Esophagus squamous epithelium (tissue), 5 donors: Measurements from ENCODE around the gene LRRC73. TPM values are rescaled to one million over a fixed set of nuclear protein-coding genes. Genes with fewer than 3 reads are reported as not detected.
A peak's percentile ranks its signal among the peaks of the same experiment; 100 is the strongest.

Experiments
- DNase-seq: peaks from one replicate; lab custom pipeline; 2025; lab: John Stamatoyannopoulos, UW
- H3K27ac ChIP-seq, 4 donors: fragments of 200-600 bp; sonication (generic); one replicate each; pipeline ENCODE4 v1.5.1; 2016 to 2019; ENCODE audit warnings: mild to moderate bottlenecking in 1 of 4
- H3K27me3 ChIP-seq, 4 donors: fragments of 200-600 bp; sonication (generic); 1 replicate in 3 of 4; 2 replicates in 1 of 4; pipeline versions ENCODE4 v1.5.1 to v1.6.0; 2017 to 2021; ENCODE audit warnings: antibody characterized with exemption in 1 of 4
- H3K36me3 ChIP-seq, 3 donors: fragments of 200-600 bp; sonication (generic); one replicate each; pipeline ENCODE4 v1.5.1; 2016 to 2019
- H3K4me1 ChIP-seq, 3 donors: fragments of 200-600 bp; sonication (generic); one replicate each; pipeline ENCODE4 v1.5.1; 2017 to 2019
- H3K4me3 ChIP-seq, 4 donors: fragments of 200-600 bp; sonication (generic); 1 replicate in 3 of 4; 2 replicates in 1 of 4; pipeline ENCODE4 v1.5.1; 2016 to 2019; ENCODE audit warnings: mild to moderate bottlenecking in 2 of 4, moderate library complexity in 1 of 4
- H3K9me3 ChIP-seq, 3 donors: fragments of 200-600 bp; sonication (generic); one replicate each; pipeline ENCODE4 v1.5.1; 2016 to 2019
- POLR2A ChIP-seq, 4 donors: fragments of 450-650 bp; IDR thresholded peaks; one replicate each; pipeline ENCODE4 v1.6.1; 2017; ENCODE audit warnings: antibody characterized with exemption in 4 of 4, mild to moderate bottlenecking in 4 of 4, moderate library complexity in 3 of 4
- WGBS, 2 donors: methylation state at CpG; one replicate each; pipeline ENCODE4 v1.1.5; 2018; 5-methylcytosine and 5-hydroxymethylcytosine counted together
- intact Hi-C: fragments of 100-400 bp; cut with DNase I; formaldehyde crosslinking; loops from one replicate; pipeline ENCODE4 v1.15.0; 2022
- total RNA-seq, 4 donors: library from RNA; depleted of rRNA; stranded (reverse); fragments of >200 nt; gene quantifications; one replicate each; pipeline ENCODE4 v1.1.0, GENCODE V29; 2016
- TF ChIP-seq, protein P1 (sequence below), 6 experiments: fragments of 450-650 bp in 4 of 6; fragments of 200-600 bp in 2 of 6; sonication (generic) in 2 of 6; IDR thresholded peaks; one replicate each; pipeline ENCODE4 v1.5.1; 2016 to 2019; ENCODE audit warnings: antibody characterized with exemption in 6 of 6, mild to moderate bottlenecking in 4 of 6, moderate library complexity in 4 of 6
- donor health status: DM: yes; HTN: yes; CAD: no.

The LRRC73 gene
- total RNA-seq, 4 donors from 2014 or later: 0.38 to 0.83 (median 0.64) TPM; not detected in 1

GRCh38 chr6:43493833-43494232 is 16.3 kb downstream of the LRRC73 start:
- TF ChIP-seq POLR2A (IDR thresholded peaks at IDR 0.05): no peak
- TF ChIP-seq, protein P1, sequence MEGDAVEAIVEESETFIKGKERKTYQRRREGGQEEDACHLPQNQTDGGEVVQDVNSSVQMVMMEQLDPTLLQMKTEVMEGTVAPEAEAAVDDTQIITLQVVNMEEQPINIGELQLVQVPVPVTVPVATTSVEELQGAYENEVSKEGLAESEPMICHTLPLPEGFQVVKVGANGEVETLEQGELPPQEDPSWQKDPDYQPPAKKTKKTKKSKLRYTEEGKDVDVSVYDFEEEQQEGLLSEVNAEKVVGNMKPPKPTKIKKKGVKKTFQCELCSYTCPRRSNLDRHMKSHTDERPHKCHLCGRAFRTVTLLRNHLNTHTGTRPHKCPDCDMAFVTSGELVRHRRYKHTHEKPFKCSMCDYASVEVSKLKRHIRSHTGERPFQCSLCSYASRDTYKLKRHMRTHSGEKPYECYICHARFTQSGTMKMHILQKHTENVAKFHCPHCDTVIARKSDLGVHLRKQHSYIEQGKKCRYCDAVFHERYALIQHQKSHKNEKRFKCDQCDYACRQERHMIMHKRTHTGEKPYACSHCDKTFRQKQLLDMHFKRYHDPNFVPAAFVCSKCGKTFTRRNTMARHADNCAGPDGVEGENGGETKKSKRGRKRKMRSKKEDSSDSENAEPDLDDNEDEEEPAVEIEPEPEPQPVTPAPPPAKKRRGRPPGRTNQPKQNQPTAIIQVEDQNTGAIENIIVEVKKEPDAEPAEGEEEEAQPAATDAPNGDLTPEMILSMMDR (IDR thresholded peaks at IDR 0.05): no peak
- Histone ChIP-seq H3K27me3 (peaks cover 0 to 33% (median 0%) of the 10 kb centered on the region in 4 donors), H3K36me3 (peaks cover 2 to 26% (median 7%) of the 10 kb centered on the region in 3 donors), H3K9me3 (no peaks in the 10 kb centered on the region), H3K4me3 (no peak overlapping the region), H3K27ac (peak overlapping the region in 3 of 4 donors; percentile 1 to 69 (median 28)), H3K4me1 (peaks cover 5 to 47% (median 18%) of the 10 kb centered on the region in 3 donors)
- no peak for DNase-seq
- WGBS, 2 donors: 39 to 63% methylated on average over 6 of the region's 7 CpGs
- intact Hi-C loops: no loop called here

DNA sequence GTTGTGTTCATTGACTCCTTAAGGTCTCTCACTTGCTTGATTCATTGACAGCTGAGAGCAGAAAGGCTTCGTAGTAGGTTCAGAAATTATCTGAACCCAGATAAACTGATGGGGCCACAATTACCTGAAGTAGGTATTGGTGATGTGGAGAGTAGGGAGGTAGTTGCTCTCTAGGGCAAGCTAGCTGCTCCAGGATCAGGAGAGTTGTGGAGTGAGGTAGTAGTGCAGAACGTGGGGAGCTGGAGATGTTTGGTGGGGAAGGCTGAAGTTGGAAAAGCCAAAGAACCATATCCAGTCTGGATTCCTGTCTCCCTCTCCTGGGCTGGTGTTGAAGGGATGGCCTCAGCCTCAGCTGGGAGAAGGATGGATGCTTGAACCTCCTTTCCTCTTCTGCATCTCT is 16.9 kb downstream of the LRRC73 start:
- no peaks in the 10 kb centered on the region for H3K9me3 ChIP-seq
- H3K36me3 ChIP-seq: peaks cover 0 to 20% (median 4%) of the 10 kb centered on the region in 3 donors
- intact Hi-C loops: no loop called here
- peak overlapping the region in 3 of 4 donors; percentile 1 to 69 (median 28) for H3K27ac ChIP-seq
- peaks cover 0 to 37% (median 0%) of the 10 kb centered on the region in 4 donors for H3K27me3 ChIP-seq
- no peak overlapping the region for H3K4me3 ChIP-seq
- 59 to 76% methylated on average over 2 of the region's 2 CpGs for WGBS, 2 donors
- TF ChIP-seq POLR2A (IDR thresholded peaks at IDR 0.05): no peak
- TF ChIP-seq, protein P1 (IDR thresholded peaks at IDR 0.05): no peak
- peaks cover 0 to 47% (median 18%) of the 10 kb centered on the region in 3 donors for H3K4me1 ChIP-seq
- DNase-seq: no peak

DNA sequence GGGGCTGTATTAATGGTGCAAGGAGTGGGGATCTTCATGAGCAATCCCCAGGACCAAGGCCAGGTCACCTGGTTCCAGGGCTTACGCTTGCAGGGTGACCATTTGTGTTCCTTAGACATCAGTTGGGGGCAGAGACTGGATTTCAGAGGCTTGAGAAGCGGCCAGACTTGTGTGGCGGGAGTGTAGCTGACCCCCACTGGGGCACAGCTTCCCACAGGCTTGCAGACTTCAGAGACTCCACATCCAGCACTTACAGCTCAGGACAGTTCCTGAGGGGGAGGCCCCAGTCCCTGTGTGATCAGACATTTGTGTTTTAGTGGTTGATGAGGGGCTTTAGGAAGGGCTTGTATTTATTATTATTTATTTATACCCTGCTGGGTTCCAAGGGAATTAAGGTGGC is 17.5 kb downstream of the LRRC73 start:
- 30 to 40% methylated on average over 2 to 3 of the region's 3 CpGs for WGBS, 2 donors
- peaks cover 0 to 47% (median 18%) of the 10 kb centered on the region in 3 donors for H3K4me1 ChIP-seq
- intact Hi-C loops: no loop called here
- no peaks in the 10 kb centered on the region for H3K9me3 ChIP-seq
- H3K4me3 ChIP-seq: no peak overlapping the region
- TF ChIP-seq, protein P1 (IDR thresholded peaks at IDR 0.05): no peak
- no peak for TF ChIP-seq POLR2A (IDR thresholded peaks at IDR 0.05)
- H3K27me3 ChIP-seq: peaks cover 0 to 40% (median 0%) of the 10 kb centered on the region in 4 donors
- H3K27ac ChIP-seq: peak overlapping the region in 3 of 4 donors; percentile 28 to 69 (median 46)
- no peak for DNase-seq
- peaks cover 0 to 14% (median under 1%) of the 10 kb centered on the region in 3 donors for H3K36me3 ChIP-seq

- TF ChIP-seq, protein P1 (IDR thresholded peaks at IDR 0.05): no peak
- no peak for TF ChIP-seq POLR2A (IDR thresholded peaks at IDR 0.05)
- intact Hi-C loops: no loop called here
- peaks cover 0 to 47% (median 0%) of the 10 kb centered on the region in 4 donors for H3K27me3 ChIP-seq
- peak overlapping the region in 3 of 4 donors; percentile 28 to 69 (median 46) for H3K27ac ChIP-seq
- DNase-seq: no peak
- peaks cover 0 to 43% (median 18%) of the 10 kb centered on the region in 3 donors for H3K4me1 ChIP-seq
- H3K4me3 ChIP-seq: no peak overlapping the region
- WGBS, 2 donors: 40 to 58% methylated on average over 1 to 4 of the region's 10 CpGs
- no peaks in the 10 kb centered on the region for H3K9me3 ChIP-seq
- peaks cover 0 to 12% (median 0%) of the 10 kb centered on the region in 3 donors for H3K36me3 ChIP-seq
Measured at GRCh38 chr6:43491750-43492661, 18.1 kb downstream of the LRRC73 start.

DNA sequence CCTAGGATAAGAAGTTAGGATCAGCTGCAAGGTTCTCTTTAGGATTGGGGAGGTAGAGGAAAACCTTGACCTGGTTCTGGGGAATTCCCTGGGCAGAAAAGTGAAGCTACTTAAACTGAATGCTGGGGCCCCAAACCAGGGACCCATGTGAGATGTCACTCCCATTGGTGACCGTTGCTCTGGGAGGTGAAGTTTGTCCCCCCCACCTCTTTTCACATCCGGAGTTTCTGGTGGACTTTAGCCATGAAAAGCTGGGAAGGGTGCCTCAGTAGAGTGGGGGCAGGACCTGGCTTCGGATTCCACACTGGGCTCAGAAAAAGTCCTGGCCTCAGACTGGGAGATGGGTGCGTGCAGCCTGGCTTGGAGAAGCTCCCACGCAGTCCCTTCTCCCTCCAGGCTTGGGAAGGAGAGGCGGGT is 19.6 kb downstream of the LRRC73 start:
- Histone ChIP-seq H3K36me3 (peaks cover 0 to 17% (median 0%) of the 10 kb centered on the region in 3 donors), H3K4me3 (no peak overlapping the region), H3K4me1 (peaks cover 0 to 30% (median 12%) of the 10 kb centered on the region in 3 donors), H3K27ac (no peak overlapping the region), H3K9me3 (no peaks in the 10 kb centered on the region), H3K27me3 (peaks cover 0 to 62% (median 0%) of the 10 kb centered on the region in 4 donors)
- intact Hi-C loops: no loop called here
- no peak for DNase-seq
- WGBS, 2 donors: 86 to 87% methylated on average over 5 of the region's 6 CpGs
- no peak for TF ChIP-seq POLR2A (IDR thresholded peaks at IDR 0.05)
- TF ChIP-seq, protein P1 (IDR thresholded peaks at IDR 0.05): no peak
